HEK293 (cell line): ENCODE measurements around the gene GRK2.
"Not testable (repeated sequence)": the region's sequence is repeated elsewhere in the genome, so short reads cannot be mapped to it uniquely, and the experiment has no call there.

Experiments
- CTCF ChIA-PET: fragments of 350-600 bp; formaldehyde crosslinking; extraction: SDS; loops from one replicate; lab custom pipeline; 2021; ENCODE audit warnings: antibody characterized with exemption; lab: Yijun Ruan, JAX
- POLR2A ChIA-PET: fragments of 300-600 bp; formaldehyde crosslinking; extraction: SDS; loops from one replicate; lab custom pipeline; 2020; ENCODE audit warnings: antibody characterized with exemption, inconsistent platforms; lab: Yijun Ruan, JAX
- H3K27ac ChIP-seq: fragments of 200-500 bp; sonication (Bioruptor generic); 2 replicates; pipeline ENCODE4 v1.5.1; 2014; ENCODE audit warnings: low read depth, low read length, control low read depth, inconsistent platforms; ENCODE audit errors: extremely low read depth
- H3K36me3 ChIP-seq, 2 experiments: fragments of 200-500 bp in 1 of 2; sonication (Bioruptor generic) in 1 of 2; 1 replicate in 1 of 2; 2 replicates in 1 of 2; pipeline ENCODE4 v1.5.1; 2014 to 2017; ENCODE audit warnings: inconsistent platforms in 2 of 2, low read length in 2 of 2; ENCODE audit not compliant: control insufficient read depth in 2 of 2, insufficient read depth in 1 of 2
- H3K4me1 ChIP-seq: fragments of 200-500 bp; sonication (Bioruptor generic); 2 replicates; pipeline ENCODE4 v1.5.1; 2014; ENCODE audit warnings: mild to moderate bottlenecking, low read length, inconsistent platforms; ENCODE audit not compliant: control insufficient read depth, insufficient read depth
- H3K4me3 ChIP-seq: 2 replicates; pipeline ENCODE4 v1.5.1; 2011; ENCODE audit warnings: low read depth, mild to moderate bottlenecking, control low read depth, low read length, moderate library complexity
- H3K9me3 ChIP-seq: fragments of 200-500 bp; sonication (Bioruptor generic); 2 replicates; pipeline ENCODE4 v1.5.1; 2014; ENCODE audit warnings: low read depth, low read length, inconsistent platforms; ENCODE audit not compliant: control insufficient read depth, insufficient read depth
- REST ChIP-seq: fragments of 450-650 bp; formaldehyde crosslinking; IDR thresholded peaks from 2 replicates; pipeline ENCODE4 v1.5.1; 2016; ENCODE audit warnings: missing biosample characterization, missing genetic modification characterization
- ZEB2 ChIP-seq: fragments of 450-650 bp; formaldehyde crosslinking; IDR thresholded peaks from 2 replicates; pipeline ENCODE4 v1.5.1; 2016; ENCODE audit warnings: missing biosample characterization, missing genetic modification characterization
- ZFP69B ChIP-seq: fragments of 450-650 bp; formaldehyde crosslinking; IDR thresholded peaks from 2 replicates; pipeline ENCODE4 v1.5.1; 2016; ENCODE audit warnings: missing biosample characterization, missing genetic modification characterization
- ZNF121 ChIP-seq: fragments of 450-650 bp; formaldehyde crosslinking; IDR thresholded peaks from 2 replicates; pipeline ENCODE4 v1.5.1; 2016; ENCODE audit warnings: missing biosample characterization, missing genetic modification characterization
- ZNF138 ChIP-seq: fragments of 450-650 bp; formaldehyde crosslinking; IDR thresholded peaks from 2 replicates; pipeline ENCODE4 v1.5.1; 2016; ENCODE audit warnings: missing biosample characterization, missing genetic modification characterization, borderline replicate concordance
- ZNF148 ChIP-seq: fragments of 450-650 bp; formaldehyde crosslinking; IDR thresholded peaks from 2 replicates; pipeline ENCODE4 v1.5.0; 2017; ENCODE audit warnings: missing biosample characterization, missing genetic modification characterization, borderline replicate concordance
- ZNF513 ChIP-seq: fragments of 450-650 bp; IDR thresholded peaks from 2 replicates; pipeline ENCODE4 v1.5.1; 2018; ENCODE audit warnings: missing biosample characterization, missing genetic modification characterization
- ZNF549 ChIP-seq: fragments of 450-650 bp; IDR thresholded peaks from 2 replicates; pipeline ENCODE4 v1.5.1; 2018; ENCODE audit warnings: missing biosample characterization, missing genetic modification characterization, mild to moderate bottlenecking, inconsistent platforms, moderate library complexity
- ZNF610 ChIP-seq: fragments of 450-650 bp; formaldehyde crosslinking; IDR thresholded peaks from 2 replicates; pipeline ENCODE4 v1.5.1; 2016; ENCODE audit warnings: missing biosample characterization, missing genetic modification characterization, borderline replicate concordance

GRK2 gene

GRCh38 chr11:67233584-67234190 is 32.6 kb upstream of the GRK2 start (continued):
- TF ChIP-seq ZNF148 (tag by site-specific recombination) (no peak), ZFP69B (no peak), ZNF513 (tag by site-specific recombination) (no peak), REST (tag by site-specific recombination) (no peak), ZNF610 (tag by site-specific recombination) (no peak), ZNF138 (tag by site-specific recombination) (no peak), ZEB2 (tag by site-specific recombination) (no peak)

GRCh38 chr11:67234571-67234970 is 31.7 kb upstream of the GRK2 start:
- H3K4me3 ChIP-seq, POLR2A ChIA-PET, H3K27ac ChIP-seq, H3K4me1 ChIP-seq, H3K9me3 ChIP-seq: not testable (repeated sequence)
- peaks cover 4 to 27% of the 10 kb centered on the region in 2 experiments; a peak in 2 of 3 replicates for H3K36me3 ChIP-seq
- CTCF ChIA-PET = interaction anchor here (0.7 kb wide), 1 partner anchor 498 kb away, joined by 7 read pairs; no protein-coding TSS in a partner anchor

GRCh38 chr11:67237574-67237973 is 28.7 kb upstream of the GRK2 start:
- POLR2A ChIA-PET = no interaction called here
- peaks cover 5% of the 10 kb centered on the region; the same call in 1 of the 2 replicates for H3K4me1 ChIP-seq
- TF ChIP-seq ZNF549 (tag by site-specific recombination) (no peak), ZNF121 (peak; percentile 60; the same call in 1 of the 2 replicates)
- TF ChIP-seq, all 188 proteins: peak for 1
- Histone ChIP-seq H3K9me3 (no peaks in the 10 kb centered on the region), H3K27ac (no peak overlapping the region), H3K36me3 (peaks cover 4 to 8% of the 10 kb centered on the region in 2 experiments; a peak in 2 of 3 replicates), H3K4me3 (no peak overlapping the region)
- CTCF ChIA-PET = interaction anchor here (0.5 kb wide), 2 partner anchors 180 to 874 kb away, joined by 3 to 4 read pairs; no protein-coding TSS in a partner anchor
